NT2/D1 (cell line): ENCODE data around the gene CTIF.

Experiments used
- SUZ12 ChIP-seq: IDR thresholded peaks from 2 replicates; pipeline ENCODE4 v1.6.1; 2011; ENCODE audit not compliant: insufficient read length, insufficient read depth; ENCODE audit errors: extremely low read depth
- YY1 ChIP-seq: IDR thresholded peaks from 2 replicates; pipeline ENCODE4 v1.6.1; 2011; ENCODE audit not compliant: insufficient read length, insufficient read depth
- ZNF274 ChIP-seq: IDR thresholded peaks from 2 replicates; pipeline ENCODE4 v1.6.1; 2011; ENCODE audit warnings: mild to moderate bottlenecking, low read depth, low read length

- no peak for TF ChIP-seq ZNF274
- no peak for TF ChIP-seq YY1
- no peak for TF ChIP-seq SUZ12
These were observed 104.4 kb downstream of the CTIF start for GRCh38 chr18:48643262-48643661.
